ENCODE results near the gene ZNF432. TPM values are rescaled to one million over a fixed set of nuclear protein-coding genes. Genes with fewer than 3 reads are reported as not detected.

The ZNF432 gene
- total RNA-seq, 2 donors from 2014 or later: 14.6 to 22.5 TPM

DNA sequence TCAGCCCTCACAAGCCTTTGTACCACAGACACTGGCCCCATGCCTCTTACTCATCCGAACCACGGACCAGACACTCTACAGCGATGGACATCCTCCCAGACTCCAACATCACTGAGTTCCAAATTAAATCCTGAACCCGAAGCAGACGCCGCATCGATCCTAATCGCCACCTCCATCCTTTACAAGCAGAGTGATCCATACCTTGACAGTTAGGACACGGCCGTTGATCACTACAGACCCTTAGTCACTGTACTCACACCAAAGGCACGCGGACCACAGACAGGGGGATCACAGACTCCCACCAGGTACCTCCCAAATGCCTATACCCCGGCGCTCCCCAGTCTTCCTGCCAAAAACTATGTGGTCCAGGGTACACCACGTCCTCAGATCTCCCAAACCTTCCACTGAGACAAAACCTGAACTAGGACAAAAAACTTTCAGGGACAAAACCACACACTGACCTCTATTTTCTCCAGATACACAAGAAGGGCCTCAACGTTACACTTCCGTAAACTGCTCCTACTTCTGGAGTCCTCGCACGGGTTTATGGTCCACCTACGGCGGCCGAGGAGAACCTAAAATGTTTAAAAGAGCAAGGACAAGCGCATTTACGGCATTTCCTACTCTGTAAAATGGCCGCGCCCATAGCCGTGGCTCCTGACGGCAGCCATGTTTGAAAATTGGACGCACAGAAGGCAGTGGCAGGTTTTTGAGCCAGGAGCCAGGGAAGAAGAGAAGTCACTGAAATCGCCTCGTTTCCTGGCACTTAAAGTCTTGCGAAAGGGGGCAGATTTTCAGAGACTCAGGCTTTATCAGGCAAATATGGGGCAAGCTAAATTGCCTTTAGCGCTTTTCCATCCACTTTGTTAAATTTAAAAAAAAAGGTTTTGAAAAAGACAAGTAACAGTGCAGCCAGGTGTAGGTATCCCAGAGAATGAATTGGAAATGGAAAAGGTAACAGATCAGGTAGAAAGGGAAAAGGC lies 62.0 kb downstream of the ZNF432 start, which contains the start of gene ZNF350:
Gene ZNF350, minus strand, starts transcription at position 532 of the 983 bp plus-strand sequence. CDS start 12,480 bp downstream, outside the sequence.
- peaks cover 60% of the 10 kb centered on the region for H3K36me3 Mint-ChIP-seq
- peak; percentile 91 for DNase-seq (ENCODE audit: low spot score)

DNA sequence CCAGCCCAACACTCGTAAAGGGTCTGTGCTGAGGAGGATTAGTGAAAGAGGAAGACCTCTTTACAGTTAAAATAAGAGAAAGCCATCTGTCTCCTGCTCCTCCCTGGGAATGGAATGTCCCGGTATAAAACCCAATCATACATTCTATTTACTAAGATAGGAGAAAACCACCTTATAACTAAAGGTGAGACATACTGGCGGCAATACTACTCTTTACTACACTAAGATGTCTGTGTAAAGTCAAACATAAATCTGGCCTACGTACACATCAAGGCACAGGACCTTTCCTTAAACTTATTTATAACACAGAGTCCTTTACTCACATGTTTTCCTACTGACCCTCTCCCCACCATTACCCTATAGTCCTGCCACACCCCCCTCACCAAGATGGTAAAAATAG lies 65.3 kb downstream of the ZNF432 start:
- no peak for ATAC-seq
- H3K4me3 Mint-ChIP-seq: no peak overlapping the region
- H3K27me3 Mint-ChIP-seq: no peaks in the 10 kb centered on the region
- H3K36me3 Mint-ChIP-seq: peaks cover 70% of the 10 kb centered on the region
- H3K4me1 Mint-ChIP-seq (ENCODE audit: low read depth in 2 of 2): peaks cover 8 to 20% of the 10 kb centered on the region in 2 donors
- peaks cover 23% of the 10 kb centered on the region for H3K9me3 Mint-ChIP-seq
- H3K27ac Mint-ChIP-seq: no peak overlapping the region
- DNase-seq (ENCODE audit: low spot score): no peak

More for the DNA sequence above, 62.0 kb downstream of the ZNF432 start, which contains the start of gene ZNF350:
- Mint-ChIP-seq H3K27me3 (no peaks in the 10 kb centered on the region), H3K27ac (peak within 1 kb of the TSS; percentile 75 to 92), H3K4me3 (peak within 1 kb of the TSS; percentile 96), H3K9me3 (peaks cover 24% of the 10 kb centered on the region), H3K4me1 (ENCODE audit: low read depth in 2 of 2) (peaks cover 8 to 9% of the 10 kb centered on the region in 2 donors)
- ATAC-seq: peak; percentile 100

Other genes with a start within 250 kb of the ZNF432 start
- 1 to 10 TPM; 8.1 to 9.8 TPM for gene ZNF577, start 160.9 kb downstream of the ZNF432 start, total RNA-seq
- 10 to 100 TPM; 10.0 to 14.0 TPM for gene ZNF649, start 143.8 kb downstream of the ZNF432 start, total RNA-seq
- gene ZNF613, start 121.4 kb downstream of the ZNF432 start, total RNA-seq: 1 to 10 TPM; 4.8 to 6.0 TPM
- gene ZNF350, start 62.0 kb downstream of the ZNF432 start, total RNA-seq: 10 to 100 TPM in 1 of 2 donors, 1 to 10 TPM in 1; 9.4 to 16.9 TPM
- 10 to 100 TPM in 1 of 2 donors, 1 to 10 TPM in 1; 6.8 to 12.9 TPM for gene ZNF615, start 40.6 kb downstream of the ZNF432 start, total RNA-seq
- 10 to 100 TPM in 1 of 2 donors, 1 to 10 TPM in 1; 7.2 to 14.7 TPM for gene ZNF614, start 20.5 kb downstream of the ZNF432 start, total RNA-seq
- gene ZNF841, start 46.9 kb upstream of the ZNF432 start, total RNA-seq: 10 to 100 TPM; 36.5 to 43.0 TPM
- gene ZNF616, start 91.1 kb upstream of the ZNF432 start, total RNA-seq: 1 to 10 TPM; 4.8 to 7.8 TPM
- 10 to 100 TPM in 1 of 2 donors, 1 to 10 TPM in 1; 8.3 to 12.9 TPM for gene ZNF836, start 122.8 kb upstream of the ZNF432 start, total RNA-seq
- gene PPP2R1A, start 141.2 kb upstream of the ZNF432 start, total RNA-seq: 100 to 1,000 TPM; 241 to 252 TPM
- gene ZNF766, start 220.7 kb upstream of the ZNF432 start, total RNA-seq: 10 to 100 TPM; 13.3 to 18.1 TPM
- gene ZNF480, start 248.3 kb upstream of the ZNF432 start, total RNA-seq: 10 to 100 TPM in 1 of 2 donors, 1 to 10 TPM in 1; 7.0 to 11.2 TPM

Data from natural killer cell treated with Interleukin-12 subunit alpha and Interleukin-12 subunit beta and Interleukin-15 and Interleukin-18, amount 100 ng/mL, for 72 hours (primary cell).